Liver (tissue), 9 donors: ENCODE measurements around the gene SMIM15. TPM values are rescaled to one million over a fixed set of nuclear protein-coding genes. Genes with fewer than 3 reads are reported as not detected.

Experiments
- DNase-seq: peaks from one replicate; pipeline ENCODE4 v3.0.0-alpha.2; 2017; ENCODE audit warnings: low spot score
- H3K27ac ChIP-seq, 2 donors: one replicate each; pipeline ENCODE4 v1.7.0; 2013; ENCODE audit warnings: inconsistent platforms in 2 of 2, low read length in 2 of 2, control low read depth in 1 of 2, low read depth in 1 of 2, mild to moderate bottlenecking in 1 of 2
- H3K27me3 ChIP-seq, 4 donors: one replicate each; pipeline versions ENCODE4 v1.6.1 to v1.7.0; 2013; ENCODE audit warnings: low read length in 3 of 4, inconsistent platforms in 1 of 4, mild to moderate bottlenecking in 1 of 4, moderate library complexity in 1 of 4; ENCODE audit not compliant: control insufficient read depth in 4 of 4, insufficient read depth in 4 of 4
- H3K36me3 ChIP-seq, 4 donors: one replicate each; pipeline versions ENCODE4 v1.6.1 to v1.7.0; 2013; ENCODE audit warnings: low read length in 3 of 4, mild to moderate bottlenecking in 3 of 4, low read depth in 1 of 4, moderate library complexity in 1 of 4; ENCODE audit not compliant: control insufficient read depth in 4 of 4, insufficient read depth in 3 of 4
- H3K4me1 ChIP-seq, 4 donors: one replicate each; pipeline versions ENCODE4 v1.6.1 to v1.7.0; 2013; ENCODE audit warnings: low read length in 3 of 4, mild to moderate bottlenecking in 3 of 4, moderate library complexity in 1 of 4; ENCODE audit not compliant: control insufficient read depth in 4 of 4, insufficient read depth in 4 of 4
- H3K4me3 ChIP-seq, 3 donors: one replicate each; pipeline versions ENCODE4 v1.6.1 to v1.7.0; 2013; ENCODE audit warnings: low read length in 3 of 3, control low read depth in 1 of 3, low read depth in 1 of 3, mild to moderate bottlenecking in 1 of 3
- H3K9ac ChIP-seq, 2 donors: one replicate each; pipeline ENCODE4 v1.7.0; 2013; ENCODE audit warnings: low read length in 2 of 2, mild to moderate bottlenecking in 2 of 2, moderate library complexity in 2 of 2, control low read depth in 1 of 2, low read depth in 1 of 2
- H3K9me3 ChIP-seq, 4 donors: one replicate each; pipeline versions ENCODE4 v1.6.1 to v1.7.0; 2013; ENCODE audit warnings: low read length in 3 of 4; ENCODE audit not compliant: control insufficient read depth in 4 of 4
- EGR1 ChIP-seq, 2 donors: IDR thresholded peaks; 2 replicates each; pipeline ENCODE4 v1.6.1; 2016 to 2018; ENCODE audit warnings: antibody characterized with exemption in 2 of 2, low read depth in 2 of 2
- FOXA1 ChIP-seq: IDR thresholded peaks from 2 replicates; pipeline ENCODE4 v1.6.1; 2016; ENCODE audit warnings: antibody characterized with exemption
- FOXA2 ChIP-seq: IDR thresholded peaks from 2 replicates; pipeline ENCODE4 v1.6.1; 2016; ENCODE audit warnings: antibody characterized with exemption
- GABPA ChIP-seq, 2 donors: IDR thresholded peaks in 1 of 2; conservative IDR thresholded peaks in 1 of 2; 2 replicates each; pipeline ENCODE4 v1.6.1; 2016; ENCODE audit warnings: antibody characterized with exemption in 2 of 2, mild to moderate bottlenecking in 1 of 2, moderate library complexity in 1 of 2
- HNF4G ChIP-seq: IDR thresholded peaks from 2 replicates; pipeline ENCODE4 v1.6.1; 2016; ENCODE audit warnings: antibody characterized with exemption
- NR2F2 ChIP-seq: IDR thresholded peaks from 2 replicates; pipeline ENCODE4 v1.6.1; 2016; ENCODE audit warnings: antibody characterized with exemption
- SP1 ChIP-seq: IDR thresholded peaks from 2 replicates; pipeline ENCODE4 v1.6.1; 2018; ENCODE audit warnings: antibody characterized with exemption, mild to moderate bottlenecking
- YY1 ChIP-seq: IDR thresholded peaks from 2 replicates; pipeline ENCODE4 v1.6.1; 2016; ENCODE audit warnings: antibody characterized with exemption, mild to moderate bottlenecking
- WGBS: extraction: QIAGEN DNeasy Blood & Tissue Kit; methylation state at CpG from one replicate; pipeline ENCODE4 v1.1.7; 2013; 5-methylcytosine and 5-hydroxymethylcytosine counted together
- polyA plus RNA-seq, 2 donors: library from polyadenylated mRNA; stranded (reverse) in 1 of 2; unstranded in 1 of 2; fragments of 200-250 nt in 1 of 2; fragments of >200 nt in 1 of 2; fragmentation: Nextera tagmentation in 1 of 2; extraction: Ambion mirVana in 1 of 2; gene quantifications; one replicate each; pipeline versions ENCODE4 v1.2.1 to v1.2.3, GENCODE V29; 2013 to 2015
- total RNA-seq, 2 donors: library from RNA; depleted of rRNA; stranded (reverse); fragments of >200 nt; gene quantifications; one replicate each; pipeline ENCODE4 v1.2.3, GENCODE V29; 2014
- TF ChIP-seq, protein P1 (sequence below): IDR thresholded peaks from 2 replicates; pipeline ENCODE4 v1.6.1; 2016; ENCODE audit warnings: antibody characterized with exemption
- TF ChIP-seq, protein P2 (sequence below): fragments of 150-350 bp; IDR thresholded peaks from 2 replicates; pipeline ENCODE4 v1.5.1; 2017; ENCODE audit warnings: improper control_type of control experiment, low read depth, low read length; ENCODE audit not compliant: missing input control
- TF ChIP-seq, protein P3 (sequence below): IDR thresholded peaks from 2 replicates; pipeline ENCODE4 v1.6.1; 2016; ENCODE audit warnings: antibody characterized with exemption
- TF ChIP-seq, protein P4 (sequence below): IDR thresholded peaks from 2 replicates; pipeline ENCODE4 v1.6.1; 2016; ENCODE audit warnings: antibody characterized with exemption
- donor health status: healthy.
- donor health status: healthy.
- donor health status: healthy.
- donor health status: healthy.
- donor health status: healthy.

The SMIM15 gene
- total and polyA plus RNA-seq, 4 donors, result 20.1 to 31.2 (median 24.4) TPM

DNA sequence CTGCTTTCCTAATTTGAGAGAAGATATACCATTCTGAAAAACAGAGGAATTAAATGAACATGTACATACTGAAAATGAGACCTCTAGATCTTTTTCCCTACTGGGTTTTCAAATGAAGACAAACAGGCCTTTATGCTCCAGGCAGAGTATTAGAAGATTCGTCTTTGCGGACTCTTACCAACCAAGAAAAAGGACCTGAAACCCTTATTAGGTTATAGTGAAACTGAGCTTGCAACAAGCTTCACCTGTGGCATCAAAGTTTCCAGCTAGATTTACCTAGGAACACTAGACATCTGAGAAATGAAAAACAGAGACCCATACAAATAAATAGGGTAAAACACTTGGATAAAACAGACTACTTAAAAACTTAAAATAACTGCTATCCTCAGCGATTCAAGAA lies 46.3 kb downstream of the SMIM15 start:
- H3K36me3 ChIP-seq, result no peaks in the 10 kb centered on the region
- no peak for DNase-seq
- no peak overlapping the region for H3K9ac ChIP-seq
- no peaks in the 10 kb centered on the region for H3K27me3 ChIP-seq
- WGBS, result 97% methylated on average over 3 of the region's 3 CpGs
- no peak overlapping the region for H3K27ac ChIP-seq
- H3K4me3 ChIP-seq, result no peak overlapping the region
- no peaks in the 10 kb centered on the region for H3K9me3 ChIP-seq
- no peaks in the 10 kb centered on the region for H3K4me1 ChIP-seq
- TF ChIP-seq FOXA1 (no peak), FOXA2 (no peak), NR2F2 (no peak), HNF4G (no peak), GABPA (IDR thresholded peaks at IDR 0.05 in 1 of 2, conservative IDR thresholded peaks at IDR 0.05 in 1 of 2) (no peak)
- TF ChIP-seq, protein P1, sequence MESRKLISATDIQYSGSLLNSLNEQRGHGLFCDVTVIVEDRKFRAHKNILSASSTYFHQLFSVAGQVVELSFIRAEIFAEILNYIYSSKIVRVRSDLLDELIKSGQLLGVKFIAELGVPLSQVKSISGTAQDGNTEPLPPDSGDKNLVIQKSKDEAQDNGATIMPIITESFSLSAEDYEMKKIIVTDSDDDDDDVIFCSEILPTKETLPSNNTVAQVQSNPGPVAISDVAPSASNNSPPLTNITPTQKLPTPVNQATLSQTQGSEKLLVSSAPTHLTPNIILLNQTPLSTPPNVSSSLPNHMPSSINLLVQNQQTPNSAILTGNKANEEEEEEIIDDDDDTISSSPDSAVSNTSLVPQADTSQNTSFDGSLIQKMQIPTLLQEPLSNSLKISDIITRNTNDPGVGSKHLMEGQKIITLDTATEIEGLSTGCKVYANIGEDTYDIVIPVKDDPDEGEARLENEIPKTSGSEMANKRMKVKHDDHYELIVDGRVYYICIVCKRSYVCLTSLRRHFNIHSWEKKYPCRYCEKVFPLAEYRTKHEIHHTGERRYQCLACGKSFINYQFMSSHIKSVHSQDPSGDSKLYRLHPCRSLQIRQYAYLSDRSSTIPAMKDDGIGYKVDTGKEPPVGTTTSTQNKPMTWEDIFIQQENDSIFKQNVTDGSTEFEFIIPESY, result no peak
- TF ChIP-seq, protein P2, sequence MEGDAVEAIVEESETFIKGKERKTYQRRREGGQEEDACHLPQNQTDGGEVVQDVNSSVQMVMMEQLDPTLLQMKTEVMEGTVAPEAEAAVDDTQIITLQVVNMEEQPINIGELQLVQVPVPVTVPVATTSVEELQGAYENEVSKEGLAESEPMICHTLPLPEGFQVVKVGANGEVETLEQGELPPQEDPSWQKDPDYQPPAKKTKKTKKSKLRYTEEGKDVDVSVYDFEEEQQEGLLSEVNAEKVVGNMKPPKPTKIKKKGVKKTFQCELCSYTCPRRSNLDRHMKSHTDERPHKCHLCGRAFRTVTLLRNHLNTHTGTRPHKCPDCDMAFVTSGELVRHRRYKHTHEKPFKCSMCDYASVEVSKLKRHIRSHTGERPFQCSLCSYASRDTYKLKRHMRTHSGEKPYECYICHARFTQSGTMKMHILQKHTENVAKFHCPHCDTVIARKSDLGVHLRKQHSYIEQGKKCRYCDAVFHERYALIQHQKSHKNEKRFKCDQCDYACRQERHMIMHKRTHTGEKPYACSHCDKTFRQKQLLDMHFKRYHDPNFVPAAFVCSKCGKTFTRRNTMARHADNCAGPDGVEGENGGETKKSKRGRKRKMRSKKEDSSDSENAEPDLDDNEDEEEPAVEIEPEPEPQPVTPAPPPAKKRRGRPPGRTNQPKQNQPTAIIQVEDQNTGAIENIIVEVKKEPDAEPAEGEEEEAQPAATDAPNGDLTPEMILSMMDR, result no peak

DNA sequence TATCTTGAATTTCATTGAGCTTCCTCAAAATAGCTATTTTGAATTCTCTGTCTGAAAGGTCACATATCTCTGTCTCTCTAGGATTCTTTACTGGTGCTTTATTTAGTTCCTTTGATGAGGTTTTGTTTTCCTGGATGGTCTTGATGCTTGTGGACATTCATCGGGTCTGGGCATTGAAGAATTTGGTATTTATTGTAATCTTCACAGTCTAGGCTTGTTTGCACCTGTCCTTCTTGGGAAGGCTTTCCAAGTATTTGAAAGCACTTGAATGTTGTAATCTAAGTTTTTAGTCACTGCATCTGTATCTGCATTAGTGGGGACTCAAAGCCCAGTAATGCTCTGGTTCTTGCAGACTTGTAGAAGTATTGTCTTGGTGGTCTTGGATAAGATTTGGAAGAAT lies 47.8 kb downstream of the SMIM15 start:
- Histone ChIP-seq H3K27ac (no peak overlapping the region), H3K4me3 (no peak overlapping the region), H3K4me1 (no peaks in the 10 kb centered on the region), H3K9ac (no peak overlapping the region), H3K9me3 (no peaks in the 10 kb centered on the region), H3K27me3 (no peaks in the 10 kb centered on the region), H3K36me3 (no peaks in the 10 kb centered on the region)
- no peak for DNase-seq
- 95% methylated on average over 1 of the region's 1 CpG for WGBS
- TF ChIP-seq FOXA2 (no peak), GABPA (IDR thresholded peaks at IDR 0.05 in 1 of 2, conservative IDR thresholded peaks at IDR 0.05 in 1 of 2) (no peak), YY1 (no peak), EGR1 (IDR thresholded peaks at IDR 0.05; ENCODE audit: low read depth in 2 of 2) (no peak), HNF4G (no peak), SP1 (no peak)
- TF ChIP-seq, protein P3, sequence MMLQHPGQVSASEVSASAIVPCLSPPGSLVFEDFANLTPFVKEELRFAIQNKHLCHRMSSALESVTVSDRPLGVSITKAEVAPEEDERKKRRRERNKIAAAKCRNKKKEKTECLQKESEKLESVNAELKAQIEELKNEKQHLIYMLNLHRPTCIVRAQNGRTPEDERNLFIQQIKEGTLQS, result no peak
- TF ChIP-seq, protein P4, sequence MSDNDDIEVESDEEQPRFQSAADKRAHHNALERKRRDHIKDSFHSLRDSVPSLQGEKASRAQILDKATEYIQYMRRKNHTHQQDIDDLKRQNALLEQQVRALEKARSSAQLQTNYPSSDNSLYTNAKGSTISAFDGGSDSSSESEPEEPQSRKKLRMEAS, result no peak

Other genes with a start within 250 kb of the SMIM15 start
- gene ERCC8, start 217.4 kb downstream of the SMIM15 start, total RNA-seq, result 10 to 100 TPM in 1 of 2 donors, 1 to 10 TPM in 1; 8.3 to 14.5 TPM
- 1 to 10 TPM; 2.6 to 4.1 TPM for gene ERCC8, start 217.4 kb downstream of the SMIM15 start, polyA plus RNA-seq
- 1 to 10 TPM; 4.3 to 5.4 TPM for gene NDUFAF2, start 217.3 kb downstream of the SMIM15 start, total RNA-seq
- gene NDUFAF2, start 217.3 kb downstream of the SMIM15 start, polyA plus RNA-seq, result 10 to 100 TPM; 19.6 to 21.3 TPM
- 1 to 10 TPM; 5.0 to 5.2 TPM for gene ZSWIM6, start 169.8 kb upstream of the SMIM15 start, total RNA-seq
- gene ZSWIM6, start 169.8 kb upstream of the SMIM15 start, polyA plus RNA-seq, result 1 to 10 TPM; 1.3 to 1.7 TPM